ENCODE results near the gene CHRNA10.
A peak's percentile ranks its signal among the peaks of the same experiment; 100 is the strongest.

CHRNA10 gene

DNA sequence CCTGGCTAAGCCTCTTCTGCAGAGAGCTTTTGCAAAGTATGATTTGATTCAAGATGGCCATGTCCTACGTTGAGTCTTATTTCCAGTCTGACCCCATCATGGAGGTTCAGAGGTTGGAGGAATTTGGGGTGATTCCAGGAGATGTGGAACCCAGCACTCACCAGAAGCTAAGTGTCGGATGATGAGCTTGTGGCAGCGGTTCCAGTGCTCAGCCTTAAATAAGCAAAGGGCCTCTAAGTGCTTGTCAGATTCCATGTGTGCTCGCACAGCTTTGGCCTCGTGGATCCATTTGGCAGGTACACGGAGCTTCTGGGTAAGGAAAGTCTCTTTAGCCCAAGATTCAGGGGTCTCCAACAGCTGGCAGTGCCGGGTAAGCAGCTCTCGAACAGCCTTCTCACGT is 11.9 kb upstream of the CHRNA10 start:
- ATAC-seq (replicated peaks; ENCODE audit: extremely low read depth, poor library complexity, severe bottlenecking) (no peak), DNase-seq (ENCODE audit: low spot score in 2 of 2) (no peak)
- H3K4me3 Mint-ChIP-seq, result no peak overlapping the region
- no peak overlapping the region for H3K27ac Mint-ChIP-seq (ENCODE audit: low read depth)
- H3K4me1 Mint-ChIP-seq, result peaks cover 4% of the 10 kb centered on the region
- H3K36me3 Mint-ChIP-seq (ENCODE audit: insufficient read depth), result peaks cover 87% of the 10 kb centered on the region
- no peaks in the 10 kb centered on the region for H3K9me3 Mint-ChIP-seq
- no peaks in the 10 kb centered on the region for H3K27me3 Mint-ChIP-seq

DNA sequence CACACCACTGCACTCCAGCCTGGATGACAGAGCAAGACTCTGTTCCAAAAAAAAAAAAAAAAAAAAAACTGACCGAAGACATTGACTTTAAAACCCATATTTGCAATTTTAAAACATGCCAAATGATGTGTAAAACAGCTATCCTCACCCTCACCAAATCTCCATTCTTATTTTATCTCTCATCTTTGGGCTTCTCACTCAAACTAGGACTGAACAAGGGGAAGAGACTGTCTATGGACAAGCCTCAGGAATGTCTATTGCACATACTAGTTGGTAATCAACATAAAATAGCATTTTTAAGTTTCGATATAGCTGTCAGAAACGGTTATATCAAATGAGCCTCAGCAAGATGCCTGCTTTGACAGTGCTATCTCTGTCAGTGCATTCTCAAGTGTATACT is 7.9 kb upstream of the CHRNA10 start:
- Mint-ChIP-seq H3K36me3 (ENCODE audit: insufficient read depth) (peaks cover 85% of the 10 kb centered on the region), H3K4me3 (no peak overlapping the region), H3K9me3 (no peaks in the 10 kb centered on the region), H3K4me1 (peaks cover 4% of the 10 kb centered on the region), H3K27ac (ENCODE audit: low read depth) (no peak overlapping the region), H3K27me3 (no peaks in the 10 kb centered on the region)
- ATAC-seq (replicated peaks; ENCODE audit: extremely low read depth, poor library complexity, severe bottlenecking), result no peak
- DNase-seq (ENCODE audit: low spot score in 2 of 2), result no peak

- H3K4me1 Mint-ChIP-seq, result peaks cover 4% of the 10 kb centered on the region
- H3K9me3 Mint-ChIP-seq, result no peaks in the 10 kb centered on the region
- DNase-seq (ENCODE audit: low spot score in 2 of 2), result no peak
- peaks cover 78% of the 10 kb centered on the region for H3K36me3 Mint-ChIP-seq (ENCODE audit: insufficient read depth)
- no peaks in the 10 kb centered on the region for H3K27me3 Mint-ChIP-seq
- ATAC-seq (replicated peaks; ENCODE audit: extremely low read depth, poor library complexity, severe bottlenecking), result no peak
- H3K4me3 Mint-ChIP-seq, result no peak overlapping the region
- H3K27ac Mint-ChIP-seq (ENCODE audit: low read depth), result no peak overlapping the region
These were observed 4.8 kb upstream of the CHRNA10 start for GRCh38 chr11:3675971-3676370.

DNA sequence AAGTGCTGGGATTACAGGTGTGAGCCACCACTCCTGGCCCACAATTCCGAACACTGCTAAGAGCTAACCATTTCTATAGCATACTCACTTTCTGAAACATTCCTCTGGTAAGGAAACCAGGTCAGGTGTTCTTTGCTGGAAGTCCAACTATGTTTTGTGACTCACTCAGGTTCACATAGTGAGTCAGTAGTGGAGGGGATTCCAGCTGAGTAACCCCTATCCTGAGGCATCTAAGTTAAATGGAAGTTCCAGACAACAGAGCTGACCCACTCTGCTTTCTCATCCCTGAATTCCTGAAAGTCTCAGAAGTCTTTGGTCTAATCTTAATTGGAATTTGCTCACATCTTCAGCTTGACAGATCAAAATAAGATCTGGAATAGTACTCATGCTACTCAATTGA is 3.0 kb upstream of the CHRNA10 start:
- no peaks in the 10 kb centered on the region for H3K9me3 Mint-ChIP-seq
- ATAC-seq (replicated peaks; ENCODE audit: extremely low read depth, poor library complexity, severe bottlenecking) (no peak), DNase-seq (ENCODE audit: low spot score in 2 of 2) (no peak)
- H3K36me3 Mint-ChIP-seq (ENCODE audit: insufficient read depth), result peaks cover 67% of the 10 kb centered on the region
- H3K4me3 Mint-ChIP-seq, result no peak overlapping the region
- H3K27ac Mint-ChIP-seq (ENCODE audit: low read depth), result no peak overlapping the region
- H3K27me3 Mint-ChIP-seq, result no peaks in the 10 kb centered on the region
- peaks cover 2% of the 10 kb centered on the region for H3K4me1 Mint-ChIP-seq

- DNase-seq (ENCODE audit: low spot score in 2 of 2) (no peak), ATAC-seq (replicated peaks; ENCODE audit: extremely low read depth, poor library complexity, severe bottlenecking) (no peak)
- Mint-ChIP-seq H3K9me3 (no peaks in the 10 kb centered on the region), H3K27me3 (no peaks in the 10 kb centered on the region), H3K36me3 (ENCODE audit: insufficient read depth) (peaks cover 32% of the 10 kb centered on the region), H3K27ac (ENCODE audit: low read depth) (peak overlapping the region; percentile 57), H3K4me3 (no peak overlapping the region), H3K4me1 (no peaks in the 10 kb centered on the region)
These were observed 1.4 kb downstream of the CHRNA10 start for GRCh38 chr11:3669742-3670183.

DNA sequence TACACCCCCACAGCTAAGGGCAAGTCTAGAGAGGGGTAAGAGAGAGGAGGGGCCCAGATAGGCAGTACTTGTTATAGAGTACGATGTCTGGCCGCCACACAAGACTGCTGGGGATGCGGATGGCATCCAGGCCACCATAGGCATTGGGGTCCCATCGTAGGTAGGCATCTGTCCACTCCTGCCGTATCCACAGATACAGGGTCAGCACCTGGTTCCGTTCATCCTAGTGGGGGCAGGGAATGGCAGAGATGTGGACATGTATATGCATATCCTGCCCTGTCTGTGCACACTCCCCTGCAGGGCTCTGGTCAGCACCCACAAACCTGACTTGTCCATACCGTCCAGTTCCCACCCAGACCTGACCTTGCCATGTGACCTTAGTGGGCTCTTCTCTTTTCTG is 2.1 kb downstream of the CHRNA10 start:
- Mint-ChIP-seq H3K9me3 (no peaks in the 10 kb centered on the region), H3K4me1 (no peaks in the 10 kb centered on the region), H3K27ac (ENCODE audit: low read depth) (peak overlapping the region; percentile 44), H3K4me3 (no peak overlapping the region), H3K27me3 (no peaks in the 10 kb centered on the region), H3K36me3 (ENCODE audit: insufficient read depth) (peaks cover 26% of the 10 kb centered on the region)
- DNase-seq (ENCODE audit: low spot score in 2 of 2) (no peak), ATAC-seq (replicated peaks; ENCODE audit: extremely low read depth, poor library complexity, severe bottlenecking) (no peak)

- no peak for DNase-seq (ENCODE audit: low spot score in 2 of 2)
- Mint-ChIP-seq H3K9me3 (no peaks in the 10 kb centered on the region), H3K4me3 (no peak overlapping the region)
These were observed 3.8 kb downstream of the CHRNA10 start for GRCh38 chr11:3667149-3668035.

DNA sequence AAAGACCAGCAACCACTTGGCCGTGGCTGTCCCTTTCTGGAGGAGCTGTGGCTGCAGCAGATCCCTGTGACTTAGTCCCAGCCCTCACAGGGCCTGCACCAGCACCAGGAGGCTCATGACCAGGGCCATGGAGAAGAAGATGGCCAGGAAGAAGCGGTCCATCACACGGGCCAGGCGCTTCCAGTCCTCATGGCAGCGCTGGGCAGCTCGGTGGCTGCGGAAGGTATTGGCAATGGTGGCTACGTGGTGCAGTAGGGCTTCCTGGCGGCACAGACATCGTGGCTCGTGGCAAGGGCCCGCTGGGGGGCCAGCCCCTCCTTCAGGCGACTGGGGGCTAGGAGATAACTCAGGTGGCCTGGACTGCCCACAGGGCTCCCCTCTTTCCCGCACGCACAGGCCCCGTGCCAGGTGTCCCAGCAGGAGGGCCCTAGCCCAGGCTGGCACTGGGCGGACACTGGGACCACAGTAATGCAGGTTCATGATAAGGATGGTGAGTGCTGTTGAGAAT is 5.1 kb downstream of the CHRNA10 start:
- Mint-ChIP-seq H3K4me1 (no peaks in the 10 kb centered on the region), H3K36me3 (ENCODE audit: insufficient read depth) (peaks cover 7% of the 10 kb centered on the region), H3K9me3 (no peaks in the 10 kb centered on the region), H3K4me3 (no peak overlapping the region), H3K27me3 (no peaks in the 10 kb centered on the region), H3K27ac (ENCODE audit: low read depth) (no peak overlapping the region)
- DNase-seq (ENCODE audit: low spot score in 2 of 2), result no peak
- no peak for ATAC-seq (replicated peaks; ENCODE audit: extremely low read depth, poor library complexity, severe bottlenecking)

More at GRCh38 chr11:3667149-3668035, 3.8 kb downstream of the CHRNA10 start:
- Mint-ChIP-seq H3K27ac (ENCODE audit: low read depth) (no peak overlapping the region), H3K27me3 (no peaks in the 10 kb centered on the region), H3K36me3 (ENCODE audit: insufficient read depth) (peaks cover 10% of the 10 kb centered on the region), H3K4me1 (no peaks in the 10 kb centered on the region)
- no peak for ATAC-seq (replicated peaks; ENCODE audit: extremely low read depth, poor library complexity, severe bottlenecking)

DNA sequence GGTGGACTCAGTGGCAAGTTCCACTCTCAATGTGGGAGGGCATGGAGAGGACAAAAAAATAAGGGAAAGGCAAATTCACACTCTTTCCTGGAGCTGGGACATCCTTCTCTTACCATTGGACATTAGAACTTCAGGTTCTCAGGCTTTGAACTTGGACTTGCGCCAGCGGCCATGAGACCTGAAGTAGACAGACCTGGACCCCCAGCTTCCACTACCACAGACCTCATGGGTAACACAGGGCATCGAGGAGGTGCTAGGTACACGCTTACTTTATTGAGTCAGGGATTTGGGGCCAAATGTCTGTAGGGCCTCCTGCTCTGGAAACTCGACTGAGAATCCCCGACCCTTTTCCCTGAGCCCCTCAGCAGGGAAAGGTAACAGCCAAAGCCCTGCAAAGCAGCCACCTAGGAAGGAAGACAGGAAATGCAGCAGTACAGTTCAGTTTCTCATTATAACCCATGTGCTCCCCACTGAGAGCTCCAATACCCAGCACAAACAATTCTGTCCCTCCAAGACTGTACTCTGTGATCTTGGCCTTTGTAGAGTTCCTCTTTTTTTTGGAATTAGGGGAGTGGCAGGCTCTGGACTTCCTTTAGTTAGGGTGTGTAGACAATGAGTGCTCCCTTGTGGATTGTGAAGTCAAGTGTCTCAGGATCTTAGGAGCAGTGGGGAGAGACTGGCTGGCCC is 5.7 kb downstream of the CHRNA10 start:
- H3K9me3 Mint-ChIP-seq, result no peaks in the 10 kb centered on the region
- no peaks in the 10 kb centered on the region for H3K4me1 Mint-ChIP-seq
- no peak overlapping the region for H3K27ac Mint-ChIP-seq (ENCODE audit: low read depth)
- no peak for DNase-seq (ENCODE audit: low spot score in 2 of 2)
- H3K4me3 Mint-ChIP-seq, result no peak overlapping the region
- H3K27me3 Mint-ChIP-seq, result no peaks in the 10 kb centered on the region
- ATAC-seq (replicated peaks; ENCODE audit: extremely low read depth, poor library complexity, severe bottlenecking), result no peak
- H3K36me3 Mint-ChIP-seq (ENCODE audit: insufficient read depth), result peaks cover 5% of the 10 kb centered on the region

DNA sequence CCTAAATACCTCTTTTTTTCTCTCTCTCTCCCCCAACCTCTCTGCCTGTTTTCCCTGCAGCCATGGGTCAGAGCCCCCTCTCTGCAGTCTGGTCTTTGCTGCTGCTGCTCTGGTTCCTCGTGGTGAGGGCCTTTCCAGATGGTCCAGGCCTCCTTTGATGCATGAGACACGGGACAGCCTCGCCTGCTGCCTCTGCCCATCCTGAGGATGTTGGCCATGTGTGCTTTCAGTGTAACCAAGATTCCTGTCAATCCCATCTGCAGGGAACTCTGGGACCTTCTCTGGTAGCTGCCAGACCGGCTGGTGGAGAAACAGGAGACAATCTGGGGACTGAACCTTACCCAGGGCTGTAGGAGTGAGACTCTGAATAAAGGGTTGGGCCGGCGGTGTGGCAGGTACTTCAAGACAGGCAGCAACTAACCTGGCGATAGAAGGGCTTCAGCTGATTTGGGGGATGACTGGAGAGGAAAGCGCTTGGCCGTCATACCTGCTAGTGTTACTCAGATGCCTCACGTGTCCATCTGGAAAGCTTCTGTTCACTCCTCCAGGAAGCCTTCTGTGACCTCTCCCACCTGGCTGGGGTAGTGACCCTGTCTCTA is 7.1 kb downstream of the CHRNA10 start:
- Mint-ChIP-seq H3K36me3 (ENCODE audit: insufficient read depth) (peaks cover 2% of the 10 kb centered on the region), H3K27me3 (peaks cover 2% of the 10 kb centered on the region), H3K4me3 (no peak overlapping the region), H3K4me1 (no peaks in the 10 kb centered on the region), H3K9me3 (no peaks in the 10 kb centered on the region), H3K27ac (ENCODE audit: low read depth) (no peak overlapping the region)
- no peak for ATAC-seq (replicated peaks; ENCODE audit: extremely low read depth, poor library complexity, severe bottlenecking)
- DNase-seq (ENCODE audit: low spot score in 2 of 2), result no peak

DNA sequence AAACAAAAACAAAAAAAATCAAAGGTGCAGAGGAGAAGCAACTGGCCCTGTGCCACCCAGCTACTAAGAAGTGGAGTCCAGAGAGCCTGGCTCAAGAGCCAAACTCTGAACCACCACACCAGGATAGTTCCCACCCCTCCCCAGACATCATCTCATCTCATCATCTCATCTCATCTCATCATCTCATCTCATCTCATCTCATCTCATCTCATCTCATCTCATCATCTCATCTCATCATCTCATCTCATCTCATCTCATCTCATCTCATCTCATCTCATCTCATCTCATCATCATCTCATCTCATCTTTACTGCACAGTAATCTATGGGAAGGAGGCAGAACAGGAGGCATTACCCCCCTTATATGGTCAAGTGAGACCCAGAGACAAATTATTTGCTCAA is 8.3 kb downstream of the CHRNA10 start:
- H3K4me1 Mint-ChIP-seq, result no peaks in the 10 kb centered on the region
- no peak overlapping the region for H3K4me3 Mint-ChIP-seq
- no peak for DNase-seq (ENCODE audit: low spot score in 2 of 2)
- ATAC-seq (replicated peaks; ENCODE audit: extremely low read depth, poor library complexity, severe bottlenecking), result no peak
- no peaks in the 10 kb centered on the region for H3K9me3 Mint-ChIP-seq
- peaks cover 11% of the 10 kb centered on the region for H3K27me3 Mint-ChIP-seq
- H3K27ac Mint-ChIP-seq (ENCODE audit: low read depth), result no peak overlapping the region
- H3K36me3 Mint-ChIP-seq (ENCODE audit: insufficient read depth), result no peaks in the 10 kb centered on the region

DNA sequence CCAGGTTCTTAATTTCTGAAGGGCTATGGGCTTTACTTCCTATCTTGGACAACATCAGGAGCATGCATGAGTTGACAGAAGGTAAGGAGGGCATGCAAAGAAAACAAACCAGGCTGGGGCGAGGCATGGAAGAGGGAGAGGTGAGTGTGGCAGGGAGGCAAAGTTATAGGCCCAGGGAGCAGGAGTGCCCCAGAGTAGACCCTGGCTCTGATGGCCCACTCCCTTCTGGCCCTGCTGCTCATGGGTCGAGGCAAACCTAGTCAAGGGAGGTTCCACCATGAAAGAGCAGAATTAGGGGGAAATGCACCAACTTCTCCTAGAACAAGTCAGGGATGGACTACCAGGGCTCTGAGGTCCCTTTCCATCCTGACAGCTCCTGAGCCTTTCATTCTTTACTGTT is 10.2 kb downstream of the CHRNA10 start:
- Mint-ChIP-seq H3K36me3 (ENCODE audit: insufficient read depth) (no peaks in the 10 kb centered on the region), H3K4me1 (no peaks in the 10 kb centered on the region)
- ATAC-seq (replicated peaks; ENCODE audit: extremely low read depth, poor library complexity, severe bottlenecking), result no peak

More for the DNA sequence above, 10.2 kb downstream of the CHRNA10 start:
- DNase-seq (ENCODE audit: low spot score in 2 of 2), result no peak
- H3K9me3 Mint-ChIP-seq, result no peaks in the 10 kb centered on the region
- no peak overlapping the region for H3K27ac Mint-ChIP-seq (ENCODE audit: low read depth)
- no peak overlapping the region for H3K4me3 Mint-ChIP-seq
- H3K27me3 Mint-ChIP-seq, result peaks cover 11% of the 10 kb centered on the region
